Osteocyte (in vitro differentiated cells): Measurements from ENCODE around the gene PRDM5. TPM values are rescaled to one million over a fixed set of nuclear protein-coding genes. Genes with fewer than 3 reads are reported as not detected.

Experiments used
- DNase-seq: peaks from one replicate; pipeline ENCODE4 v3.0.0; 2021; ENCODE audit warnings: mixed read lengths; ENCODE audit not compliant: unreplicated experiment; ENCODE audit errors: extremely low spot score
- H3K27ac Mint-ChIP-seq: one replicate; pipeline ENCODE4 v1.8.0; 2021; ENCODE audit warnings: mild to moderate bottlenecking, mixed read lengths; ENCODE audit not compliant: unreplicated experiment
- H3K27me3 Mint-ChIP-seq: one replicate; pipeline ENCODE4 v1.8.0; 2021; ENCODE audit warnings: mixed read lengths; ENCODE audit not compliant: unreplicated experiment
- H3K36me3 Mint-ChIP-seq: one replicate; pipeline ENCODE4 v1.8.0; 2021; ENCODE audit warnings: mixed read lengths; ENCODE audit not compliant: unreplicated experiment
- H3K4me1 Mint-ChIP-seq: one replicate; pipeline ENCODE4 v1.8.0; 2021; ENCODE audit warnings: mixed read lengths; ENCODE audit not compliant: unreplicated experiment
- H3K4me3 Mint-ChIP-seq: one replicate; pipeline ENCODE4 v1.8.0; 2021; ENCODE audit warnings: mild to moderate bottlenecking, moderate library complexity, mixed read lengths; ENCODE audit not compliant: unreplicated experiment
- H3K9me3 Mint-ChIP-seq: one replicate; pipeline ENCODE4 v1.8.0; 2021; ENCODE audit warnings: mixed read lengths; ENCODE audit not compliant: unreplicated experiment
- CTCF ChIP-seq: fragments of 200-600 bp; sonication (generic); IDR thresholded peaks from 2 replicates; pipeline ENCODE4 v1.5.0; 2021; ENCODE audit warnings: antibody characterized with exemption, mild to moderate bottlenecking, moderate library complexity
- total RNA-seq: library from RNA; stranded (reverse); gene quantifications from 2 replicates; pipeline ENCODE4 v1.2.1, GENCODE V29; 2021

Gene PRDM5
- total RNA-seq, 1 donor from 2014 or later: 9.4 TPM

DNA sequence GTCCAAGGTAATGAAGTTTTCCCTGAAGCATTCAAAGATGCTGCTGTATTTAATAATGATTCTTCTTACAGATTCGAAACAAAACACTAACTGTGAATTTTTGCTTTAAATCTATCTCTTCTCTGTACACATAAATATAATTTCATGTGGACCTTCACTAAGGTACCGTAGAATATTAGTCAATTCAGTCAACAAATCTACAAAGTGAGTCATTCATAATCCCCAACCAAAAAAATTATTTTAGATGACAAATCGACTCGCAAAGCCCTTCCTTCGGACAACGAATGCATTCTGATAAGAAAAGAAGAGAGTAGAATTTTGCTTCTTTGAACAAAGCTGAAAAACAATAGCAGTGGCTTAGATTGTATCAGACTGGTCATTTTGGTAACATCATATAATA is 95.7 kb downstream of the PRDM5 start:
- H3K27me3 Mint-ChIP-seq: no peaks in the 10 kb centered on the region
- no peak for DNase-seq
- TF ChIP-seq CTCF: no peak
- H3K27ac Mint-ChIP-seq: no peak overlapping the region
- no peak overlapping the region for H3K4me3 Mint-ChIP-seq
- H3K9me3 Mint-ChIP-seq: no peaks in the 10 kb centered on the region
- H3K4me1 Mint-ChIP-seq: peaks cover 1% of the 10 kb centered on the region
- no peaks in the 10 kb centered on the region for H3K36me3 Mint-ChIP-seq

DNA sequence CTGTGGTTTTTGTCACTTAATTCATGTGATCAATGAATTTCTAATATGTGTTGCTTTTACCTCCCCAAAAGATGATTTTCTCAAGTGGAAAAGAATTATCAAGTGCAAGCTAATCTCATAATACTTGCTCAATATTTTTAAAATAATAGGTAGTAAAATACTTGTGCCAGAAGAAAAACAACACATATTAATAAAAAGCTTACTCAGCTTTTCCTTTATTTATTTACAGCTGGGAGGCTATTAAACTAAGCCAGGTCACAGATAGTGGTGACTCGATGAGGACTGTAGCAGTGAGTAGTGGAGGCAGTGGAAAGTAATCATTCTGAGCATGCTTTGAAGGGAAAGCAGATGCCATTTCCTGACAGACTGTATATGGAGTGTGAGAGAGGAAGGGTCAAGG is 96.1 kb downstream of the PRDM5 start:
- no peaks in the 10 kb centered on the region for H3K27me3 Mint-ChIP-seq
- no peak overlapping the region for H3K27ac Mint-ChIP-seq
- TF ChIP-seq CTCF: no peak
- H3K4me3 Mint-ChIP-seq: no peak overlapping the region
- H3K4me1 Mint-ChIP-seq: peaks cover 1% of the 10 kb centered on the region
- no peaks in the 10 kb centered on the region for H3K36me3 Mint-ChIP-seq
- no peak for DNase-seq
- H3K9me3 Mint-ChIP-seq: no peaks in the 10 kb centered on the region

DNA sequence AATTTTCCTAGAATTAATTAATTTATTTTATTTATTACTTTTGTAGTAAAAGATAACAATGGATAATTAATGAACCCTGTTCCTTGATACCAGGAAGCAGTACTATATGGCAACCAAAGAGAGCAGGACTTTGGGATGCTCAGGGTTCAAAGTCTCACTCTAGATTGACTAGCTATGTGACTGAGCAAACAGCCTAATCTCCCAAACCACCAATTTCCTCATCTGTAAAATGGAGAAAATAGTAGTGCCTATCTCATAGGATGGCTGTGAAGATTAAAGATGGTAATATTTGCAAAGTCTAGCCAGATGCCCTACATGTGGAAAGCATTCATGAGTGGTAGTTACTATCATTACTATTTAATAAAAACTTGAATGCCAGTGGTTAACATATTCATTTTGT is 97.6 kb downstream of the PRDM5 start:
- H3K4me3 Mint-ChIP-seq: no peak overlapping the region
- peaks cover 1% of the 10 kb centered on the region for H3K4me1 Mint-ChIP-seq
- no peaks in the 10 kb centered on the region for H3K27me3 Mint-ChIP-seq
- no peak for DNase-seq
- H3K36me3 Mint-ChIP-seq: no peaks in the 10 kb centered on the region
- no peak for TF ChIP-seq CTCF
- H3K9me3 Mint-ChIP-seq: no peaks in the 10 kb centered on the region
- no peak overlapping the region for H3K27ac Mint-ChIP-seq

DNA sequence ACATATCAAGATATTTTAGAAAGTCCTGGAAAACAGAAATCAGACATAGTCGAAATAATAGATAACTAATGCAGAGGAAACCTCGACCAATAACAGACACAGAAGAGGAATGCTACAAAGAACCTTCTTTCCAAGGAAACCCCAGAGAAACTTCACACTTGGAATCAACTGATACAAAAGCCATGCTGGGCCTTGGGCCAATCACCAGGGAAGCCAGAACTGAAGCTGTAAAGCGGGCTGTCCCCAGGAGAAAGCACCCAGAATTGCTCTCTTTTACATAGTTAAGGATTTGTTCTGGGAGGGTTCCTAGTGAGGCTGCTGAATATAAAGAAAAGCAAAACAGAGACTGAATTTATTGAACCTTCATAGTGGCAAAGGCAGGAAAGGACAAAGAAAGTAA is 100.5 kb downstream of the PRDM5 start:
- Mint-ChIP-seq H3K4me3 (no peak overlapping the region), H3K4me1 (peaks cover 1% of the 10 kb centered on the region), H3K36me3 (no peaks in the 10 kb centered on the region), H3K27ac (no peak overlapping the region), H3K27me3 (no peaks in the 10 kb centered on the region), H3K9me3 (no peaks in the 10 kb centered on the region)
- no peak for TF ChIP-seq CTCF
- DNase-seq: no peak

DNA sequence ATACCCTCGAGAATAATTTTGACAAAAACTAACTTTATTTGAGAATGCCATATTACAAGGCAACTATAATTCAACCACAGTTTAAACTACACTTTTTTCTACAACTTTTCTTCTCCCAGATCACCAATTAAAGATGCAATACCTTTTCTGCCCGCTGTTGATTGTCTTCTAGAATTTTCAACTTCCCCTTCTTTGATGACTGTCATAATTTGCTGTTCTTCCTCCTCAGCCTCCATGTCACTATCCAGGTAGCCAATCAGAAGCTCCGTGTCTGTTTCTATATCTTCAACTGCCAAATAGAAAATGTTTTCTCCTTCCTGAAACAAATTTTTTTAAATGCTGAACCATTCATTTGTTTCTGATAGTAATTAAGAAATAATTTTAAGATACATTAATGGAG is 101.5 kb downstream of the PRDM5 start:
- no peak overlapping the region for H3K27ac Mint-ChIP-seq
- no peaks in the 10 kb centered on the region for H3K36me3 Mint-ChIP-seq

More for the DNA sequence above, 101.5 kb downstream of the PRDM5 start:
- no peak for TF ChIP-seq CTCF
- Mint-ChIP-seq H3K27me3 (no peaks in the 10 kb centered on the region), H3K9me3 (no peaks in the 10 kb centered on the region), H3K4me3 (no peak overlapping the region), H3K4me1 (no peaks in the 10 kb centered on the region)
- no peak for DNase-seq
